Islet of Langerhans (tissue), 1 donor: ENCODE results near the gene PDP2.
"Not testable (repeated sequence)": the region's sequence is repeated elsewhere in the genome, so short reads cannot be mapped to it uniquely, and the experiment has no call there.

Source experiments
- FAIRE-seq: peaks from one replicate; lab custom pipeline; 2011; peaks lifted over from hg19 to GRCh38; lab: Jason Lieb, UNC

Gene PDP2

DNA sequence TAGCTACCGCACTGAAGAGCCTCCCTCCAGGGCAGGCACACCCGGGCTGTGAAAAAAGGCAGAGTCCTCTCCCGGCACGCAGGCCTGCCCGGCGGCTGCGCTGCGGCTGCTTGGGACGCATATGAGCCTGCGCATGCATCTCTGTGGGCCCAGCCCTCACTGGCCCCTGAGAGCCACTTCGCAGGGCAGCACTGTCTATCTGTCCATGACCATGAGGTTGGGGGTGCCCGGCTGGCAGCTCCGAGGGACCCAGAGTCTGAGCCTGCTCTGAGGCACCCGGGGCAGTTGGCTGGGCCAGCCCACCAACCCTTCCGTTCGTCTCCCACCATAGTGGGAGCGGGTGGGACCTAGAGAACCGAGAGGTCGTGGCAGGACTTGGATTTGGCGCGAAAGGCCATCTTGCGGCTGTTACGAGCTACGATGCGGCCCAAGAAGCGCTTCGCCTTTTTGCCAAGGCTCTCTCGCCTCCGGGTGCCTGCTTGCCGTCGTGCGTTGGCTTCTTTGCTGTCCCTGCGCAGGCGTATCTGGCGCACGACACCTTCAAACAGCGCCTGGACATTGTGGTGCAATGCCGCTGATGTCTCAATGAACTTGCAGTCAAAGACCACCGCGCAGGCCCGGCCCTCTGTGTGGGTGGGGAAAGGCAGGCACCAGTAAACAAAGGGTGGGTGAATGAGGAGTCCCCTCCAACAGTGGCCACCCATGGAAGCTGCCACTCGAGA, 41.6 kb downstream of the PDP2 start:
- no peak for FAIRE-seq

DNA sequence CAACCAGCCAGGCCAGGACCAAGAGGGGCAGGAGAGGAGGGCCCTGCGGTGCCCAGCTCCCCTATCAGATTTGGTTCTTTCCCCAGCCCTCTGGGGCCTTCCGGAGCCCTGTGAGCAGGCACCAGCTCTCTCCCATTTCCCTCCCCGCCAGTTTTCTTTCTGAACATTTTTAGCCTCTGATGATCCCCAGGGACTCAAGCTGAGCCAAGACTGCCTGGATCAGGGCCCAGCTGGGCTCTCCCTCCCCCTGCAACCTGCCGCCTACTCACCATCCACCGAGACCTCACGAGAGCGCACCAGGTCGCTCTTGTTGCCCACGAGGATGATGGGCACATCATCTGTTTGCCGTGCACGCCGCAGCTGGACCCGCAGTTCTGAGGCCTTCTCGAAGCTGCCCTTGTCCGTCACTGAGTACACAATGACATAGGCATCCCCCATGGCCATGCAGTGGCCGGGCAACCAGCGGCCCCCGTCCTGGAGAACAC, 43.0 kb downstream of the PDP2 start:
- no peak for FAIRE-seq

DNA sequence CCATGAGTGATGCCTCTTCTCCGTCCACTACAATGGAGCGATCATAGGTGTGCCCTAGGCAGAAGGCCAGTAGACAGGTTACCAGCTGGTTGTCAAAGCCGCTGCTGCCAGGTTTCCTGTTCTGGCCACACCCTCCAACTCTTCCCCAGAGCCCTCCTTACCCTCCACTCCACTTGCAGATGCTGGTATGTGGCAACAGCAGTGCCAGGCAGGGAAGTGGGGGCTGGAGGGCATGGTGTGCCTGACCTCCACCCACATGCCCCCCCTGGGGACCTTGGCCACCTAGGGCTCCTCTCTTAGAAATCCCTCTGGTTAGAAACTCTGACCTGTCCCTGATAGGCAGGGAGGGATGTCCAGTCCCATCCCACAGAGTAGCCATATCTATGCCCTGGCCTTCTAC, 43.6 kb downstream of the PDP2 start:
- FAIRE-seq, result no peak

DNA sequence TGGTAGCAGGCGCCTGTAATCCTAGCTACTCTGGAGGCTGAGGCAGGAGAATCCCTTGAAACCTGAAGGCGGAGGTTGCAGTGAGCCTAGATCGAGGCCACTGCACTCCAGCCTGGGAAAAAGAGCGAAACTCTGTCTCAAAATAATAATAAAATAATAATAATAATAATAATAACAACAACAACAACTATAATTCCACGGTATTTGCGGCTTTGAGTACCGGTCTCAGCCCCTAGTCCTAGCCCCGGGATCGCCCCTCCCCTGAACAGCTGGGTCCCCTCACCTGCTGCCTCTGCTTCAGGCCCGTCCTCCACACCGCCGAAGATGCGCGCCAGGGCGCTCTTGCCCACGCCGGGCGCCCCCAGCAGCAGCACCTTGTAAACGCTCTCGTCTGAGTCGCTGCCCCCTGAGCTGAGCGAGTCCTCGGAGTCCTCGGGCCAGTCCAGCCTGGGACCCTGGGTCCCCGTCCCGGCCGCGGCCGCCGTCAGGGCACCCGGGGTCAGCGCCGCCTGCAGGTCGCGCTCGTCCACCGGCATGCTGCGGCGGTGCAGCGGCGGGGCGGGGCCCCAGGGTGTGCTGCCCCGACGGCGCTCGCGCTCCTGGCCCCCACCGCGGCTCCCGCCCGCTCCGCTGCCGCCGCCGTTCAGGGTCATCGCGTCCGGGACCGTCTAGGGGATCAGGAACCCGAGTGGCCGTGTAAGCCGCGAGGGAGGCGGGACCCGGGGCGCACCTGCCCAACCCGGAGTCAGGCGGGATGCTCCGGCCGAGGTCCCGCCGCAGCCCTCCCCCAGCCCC, 44.4 kb downstream of the PDP2 start:
- no peak for FAIRE-seq

DNA sequence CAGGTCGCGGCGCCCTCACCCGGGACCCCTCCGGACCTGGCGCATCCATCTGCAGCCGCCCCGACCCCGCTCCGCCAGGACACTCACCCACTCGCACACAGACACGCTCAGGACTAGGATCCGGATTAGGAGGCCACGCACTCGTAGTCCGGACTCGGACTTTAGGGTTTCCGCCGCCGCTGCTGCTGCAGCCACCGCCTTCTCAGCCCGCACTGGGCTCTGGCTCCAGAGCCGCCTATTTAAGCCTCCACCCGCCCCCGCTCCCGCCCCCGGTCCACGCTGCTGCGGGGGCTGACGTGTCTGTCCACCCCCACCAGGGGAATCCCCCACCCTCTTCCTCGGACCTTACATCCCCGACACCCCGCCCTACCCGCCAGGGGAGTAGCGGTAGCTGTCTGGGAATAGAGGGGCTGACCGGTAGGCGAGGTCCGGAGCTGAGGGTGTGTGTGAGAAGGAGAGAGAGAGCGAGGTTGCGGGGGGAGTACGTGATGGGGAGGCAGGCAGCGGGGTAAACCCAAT, 45.1 kb downstream of the PDP2 start, which contains the start of gene RRAD:
Gene RRAD, minus strand, starts transcription at position 214 of the 519 bp plus-strand sequence. CDS start 356 bp downstream, outside the sequence.
- no peak for FAIRE-seq

DNA sequence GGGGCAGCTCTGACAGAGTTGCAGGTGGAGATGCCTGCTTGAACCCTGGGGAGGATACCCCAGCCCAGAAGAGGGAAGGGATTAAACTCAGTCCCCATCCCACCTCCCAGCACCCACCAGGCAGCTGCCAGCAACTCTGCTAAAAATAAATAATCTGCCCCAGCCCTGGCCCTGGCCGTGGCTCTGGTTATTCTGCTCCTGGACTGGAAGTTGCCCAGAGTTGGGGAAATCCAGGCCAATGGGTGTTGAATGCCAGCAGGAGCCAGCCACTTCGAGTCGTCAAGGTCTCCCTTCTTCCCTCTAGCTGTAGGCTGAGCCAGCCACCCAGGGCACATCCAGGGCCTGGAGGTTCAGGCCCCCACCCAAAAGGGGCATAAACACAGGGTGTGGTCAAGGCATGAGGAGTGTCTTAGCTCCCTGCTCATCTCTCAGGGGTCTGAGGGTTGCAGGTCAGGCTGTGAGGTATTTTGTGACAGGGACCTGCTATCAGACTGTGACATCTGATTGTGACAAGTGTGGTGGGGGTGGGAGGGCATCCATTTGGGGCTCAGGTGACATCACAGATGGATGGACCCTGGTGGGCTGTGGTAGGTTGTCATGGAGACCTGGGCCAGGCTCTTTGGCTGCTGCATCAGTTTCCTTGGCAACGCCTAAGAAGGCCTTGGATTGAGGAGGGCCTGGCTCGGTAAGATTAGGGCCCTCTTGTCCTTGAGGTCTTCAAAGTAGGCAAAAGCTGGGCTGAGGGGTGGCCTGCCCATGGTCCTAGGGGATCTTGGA, 46.0 kb downstream of the PDP2 start:
- no peak for FAIRE-seq

DNA sequence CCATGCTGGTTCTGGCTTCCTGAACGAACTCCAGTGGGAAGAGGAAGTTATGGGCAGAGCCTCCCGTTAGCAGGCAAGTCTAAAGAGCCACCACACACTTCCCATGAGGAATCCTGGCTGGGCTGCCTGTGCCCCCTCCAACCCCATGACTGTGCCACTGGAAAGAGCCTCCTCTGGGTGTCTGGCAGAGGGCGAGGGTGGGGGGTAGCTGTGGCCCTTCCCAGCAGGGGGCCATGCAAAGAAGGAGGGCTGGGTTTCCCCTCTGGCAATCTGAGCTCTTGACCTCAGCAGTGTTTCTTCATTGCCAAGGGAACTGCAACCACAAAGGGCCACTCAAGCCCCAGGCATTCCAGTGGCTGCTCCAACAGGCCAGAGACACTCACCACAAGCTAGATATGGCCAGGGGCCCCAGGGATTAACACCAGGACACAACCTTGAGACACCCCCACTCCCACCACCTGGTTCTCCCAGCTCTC, 46.7 kb downstream of the PDP2 start:
- no peak for FAIRE-seq

DNA sequence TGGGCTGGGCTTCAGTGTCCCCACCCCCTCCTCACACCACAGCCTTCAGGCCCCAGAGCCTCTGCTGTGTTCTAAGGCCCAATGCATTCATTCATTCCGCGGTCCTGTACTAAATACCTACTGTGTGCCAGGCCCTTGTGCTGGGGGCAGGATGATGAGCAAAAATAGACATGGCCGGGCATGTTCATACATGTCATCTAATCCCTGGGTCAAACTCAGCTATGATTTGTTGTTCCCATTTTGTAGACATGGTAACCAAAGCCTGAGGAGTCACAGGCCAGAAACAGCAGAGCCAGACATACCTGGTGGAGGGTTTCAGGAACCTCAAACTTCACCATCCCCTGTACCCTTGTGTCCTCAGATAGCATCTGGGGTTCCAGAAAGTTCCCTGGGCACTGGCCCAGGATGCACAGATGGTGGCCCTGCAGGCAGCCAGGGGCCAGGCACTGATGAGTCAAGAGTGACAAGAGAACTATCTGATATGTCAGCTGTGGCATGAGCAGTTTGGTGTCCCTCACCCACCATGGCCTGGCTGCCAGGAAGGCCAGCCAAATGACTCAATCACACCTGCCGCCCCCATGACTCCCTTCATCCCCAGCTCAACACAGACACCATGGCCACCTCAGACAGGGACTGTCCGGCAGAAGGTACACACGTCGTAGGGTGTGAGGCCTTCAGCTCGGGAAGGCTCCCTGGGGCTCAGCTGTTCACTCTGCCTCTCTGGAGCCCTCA, 47.8 kb downstream of the PDP2 start:
- FAIRE-seq, result no peak

DNA sequence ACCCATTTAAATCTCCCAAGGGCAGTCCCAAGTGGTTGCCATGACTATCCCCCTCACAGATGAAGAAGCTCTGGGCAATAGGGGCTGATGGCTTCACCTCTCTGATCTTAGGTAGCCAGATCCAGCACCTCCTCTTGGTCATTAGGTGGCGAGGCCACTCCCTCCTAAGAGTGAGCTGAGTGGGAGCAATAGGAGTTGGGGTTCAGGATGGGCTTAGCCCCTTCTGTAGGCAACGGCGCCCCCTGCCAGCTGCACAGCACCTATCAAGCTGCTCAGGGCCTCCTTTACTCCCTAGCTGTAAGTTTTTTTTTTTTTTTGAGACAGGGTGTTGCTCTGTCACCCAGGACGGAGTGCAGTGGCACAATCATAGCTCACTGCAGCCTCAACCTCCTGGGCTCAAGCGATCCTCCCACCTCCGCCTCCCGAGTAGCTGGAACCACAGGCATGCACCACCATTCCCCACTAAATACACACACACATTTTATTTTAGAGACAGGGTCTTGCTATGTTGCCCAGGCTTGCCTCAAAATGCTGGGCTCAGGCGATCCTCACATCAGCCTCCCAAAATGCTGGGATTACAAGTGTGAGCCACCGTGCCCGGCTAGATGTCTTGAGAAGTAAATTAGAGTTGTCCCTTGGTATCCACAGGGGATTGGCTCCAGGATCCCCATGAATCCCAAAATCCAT, 48.5 kb downstream of the PDP2 start:
- no peak for FAIRE-seq

DNA sequence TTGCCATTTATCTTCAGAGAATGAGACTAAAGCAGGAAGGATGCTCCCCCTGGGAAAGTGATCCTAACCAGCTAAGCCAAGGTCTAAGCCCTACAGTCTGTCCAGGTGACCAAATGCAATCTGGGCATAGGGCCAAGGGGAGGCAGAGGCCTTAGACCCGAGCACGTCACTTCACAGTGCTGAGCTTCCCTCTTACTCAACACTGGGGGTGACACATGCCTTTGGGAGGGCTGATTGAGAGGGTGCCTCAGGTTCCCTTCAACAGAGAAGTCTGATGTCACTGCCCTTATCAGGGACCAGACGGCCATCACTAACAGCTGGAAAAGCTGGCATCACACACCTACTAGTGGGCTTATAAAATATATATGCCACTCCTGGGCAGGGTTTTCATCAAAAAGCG, 49.9 kb downstream of the PDP2 start:
- FAIRE-seq, result no peak

DNA sequence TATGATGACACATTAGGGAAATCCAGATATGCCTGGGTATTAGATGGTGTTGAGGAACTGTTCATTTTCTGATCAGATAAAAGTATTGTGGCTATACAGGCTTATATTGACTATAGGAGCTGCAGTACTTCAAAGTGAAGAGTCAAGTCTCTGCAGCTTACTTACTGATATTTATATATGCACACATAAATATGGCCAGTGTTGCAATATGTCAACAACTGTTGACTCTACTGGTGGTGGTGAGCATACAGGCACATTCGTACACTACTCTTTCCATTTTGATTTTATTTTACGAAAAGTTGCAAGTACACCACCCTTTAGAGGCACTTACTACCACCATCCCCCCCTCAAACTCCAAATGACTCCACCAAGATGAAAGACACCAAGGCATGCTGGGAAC, 51.4 kb downstream of the PDP2 start:
- no peak for FAIRE-seq

DNA sequence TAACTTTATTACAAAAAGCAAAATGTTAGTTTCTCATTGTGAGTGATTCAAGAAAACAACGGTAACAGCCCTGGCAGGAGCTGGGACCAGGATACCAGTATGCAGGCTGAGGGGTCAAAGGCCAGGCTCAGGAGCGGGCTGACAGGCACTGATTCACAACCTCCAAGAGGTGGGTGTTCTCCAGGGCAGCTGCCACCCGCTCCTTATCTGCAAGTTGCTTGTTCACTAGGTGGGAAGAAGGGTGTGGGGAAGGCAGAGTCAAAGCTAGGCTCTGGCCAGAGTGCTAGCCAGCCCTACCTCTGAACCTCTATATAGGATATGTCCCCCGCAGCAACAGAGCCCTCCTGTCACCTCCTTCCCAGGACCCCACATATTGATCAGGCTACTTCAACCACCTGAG, 51.8 kb downstream of the PDP2 start:
- FAIRE-seq, result no peak

DNA sequence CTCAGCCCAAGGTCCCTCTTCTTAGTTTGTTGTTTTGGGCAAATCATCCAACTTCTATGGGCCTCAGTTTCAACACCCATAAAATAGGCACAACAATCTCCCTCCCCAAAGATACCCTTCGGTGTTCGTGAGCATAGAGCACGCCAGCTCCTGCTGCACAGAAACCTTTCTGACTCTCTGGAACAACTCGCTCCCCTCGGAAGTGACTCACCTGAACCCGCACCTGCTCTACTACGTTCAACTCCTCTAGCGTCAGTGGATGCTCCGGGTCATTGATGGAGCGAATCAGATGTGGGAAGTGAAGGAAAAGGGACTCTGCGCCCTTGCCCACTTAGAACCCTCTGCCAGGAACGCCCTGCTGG, 53.4 kb downstream of the PDP2 start:
- FAIRE-seq, result no peak

DNA sequence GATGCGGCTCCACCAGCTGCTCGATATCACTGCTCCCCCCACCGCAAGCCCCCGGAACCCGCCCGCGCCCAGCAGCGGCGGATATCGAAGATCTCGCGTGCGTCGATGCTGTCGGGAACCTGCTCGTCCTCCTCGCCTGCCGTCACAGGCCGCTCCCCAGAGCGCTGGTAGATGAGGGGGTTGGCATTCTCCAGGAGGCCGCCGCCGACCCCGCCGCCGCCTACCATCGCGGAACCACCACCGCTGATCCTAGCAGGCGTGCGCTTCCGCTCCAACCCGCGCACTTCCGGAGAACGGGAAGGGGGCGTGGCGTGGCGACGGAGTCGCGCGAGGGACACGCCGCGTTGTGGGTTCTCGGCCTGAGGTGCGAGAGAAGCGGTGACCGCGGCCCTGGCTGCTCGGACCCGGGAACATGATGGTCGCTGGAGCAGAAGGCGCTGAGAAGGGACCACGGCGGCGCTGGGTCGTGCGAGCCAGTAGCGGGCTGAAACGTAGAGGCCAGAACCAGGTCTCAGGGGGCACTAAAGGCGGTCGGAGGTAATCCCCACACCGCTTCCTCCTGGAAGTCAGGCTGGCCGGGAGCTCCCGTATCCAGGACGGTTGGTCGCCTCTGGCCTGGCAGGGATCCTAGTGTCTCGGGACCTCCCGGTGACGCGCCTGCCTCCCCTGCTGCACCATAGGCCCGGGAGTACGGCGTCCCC, 54.0 kb downstream of the PDP2 start, which contains the start of gene CIAO2B:
Gene CIAO2B, minus strand, starts transcription at position 265 of the 701 bp plus-strand sequence. Its CDS starts 38 bp downstream, at position 227.
- no peak for FAIRE-seq

DNA sequence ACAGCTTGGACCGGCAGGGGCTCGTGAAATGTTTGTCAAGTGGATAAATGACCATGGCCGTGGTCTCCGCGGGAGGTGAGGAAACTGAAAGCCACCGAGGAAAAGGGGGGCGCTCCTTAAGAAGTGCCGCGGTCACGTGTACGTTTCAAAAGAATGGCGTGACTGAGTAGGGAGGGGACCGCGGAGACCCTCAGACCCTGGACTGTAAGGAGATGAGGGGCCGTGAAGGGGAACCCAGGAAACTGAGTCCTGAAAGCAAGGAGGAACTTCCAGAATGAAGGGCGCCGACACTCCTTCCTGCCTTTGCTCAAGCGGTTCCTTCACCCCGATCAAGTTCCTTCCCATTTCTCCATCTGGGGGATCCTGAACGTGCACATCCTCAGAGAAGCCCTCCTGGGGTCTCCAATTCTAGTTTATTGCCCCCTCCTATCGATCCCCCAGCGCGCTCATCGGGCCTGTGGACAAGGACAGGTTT, 54.6 kb downstream of the PDP2 start:
- FAIRE-seq, result not testable (repeated sequence)

DNA sequence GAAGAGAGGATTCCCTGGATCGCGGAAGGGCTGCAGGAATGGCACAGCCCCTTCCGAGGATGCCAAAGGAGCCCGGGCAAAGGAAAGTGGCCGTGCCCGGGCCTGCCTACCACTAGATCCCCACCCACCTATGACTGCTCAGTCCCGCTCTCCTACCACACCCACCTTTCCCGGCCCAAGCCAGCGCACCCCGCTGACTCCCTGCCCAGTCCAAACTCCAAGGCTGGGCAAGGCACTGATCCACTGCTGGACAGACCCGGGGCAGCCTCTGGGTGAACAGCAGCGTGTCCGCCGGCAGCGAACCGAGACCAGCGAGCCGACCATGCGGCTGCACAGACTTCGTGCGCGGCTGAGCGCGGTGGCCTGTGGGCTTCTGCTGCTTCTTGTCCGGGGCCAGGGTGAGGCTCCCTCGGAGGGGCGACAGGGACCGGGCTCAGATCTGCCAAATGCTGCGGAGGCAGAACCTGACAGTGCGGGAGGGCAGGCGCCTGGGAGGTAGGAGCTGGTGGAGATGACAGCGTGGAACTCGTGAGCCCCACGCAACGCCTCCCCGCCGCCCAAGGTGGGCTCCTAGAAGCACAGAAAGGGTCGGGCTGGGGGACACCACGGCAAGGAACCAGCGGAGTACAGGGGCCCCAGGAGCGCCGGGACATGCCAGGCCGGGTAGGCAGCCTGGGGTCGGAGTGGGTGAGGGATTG, 55.1 kb downstream of the PDP2 start, which contains the start of gene CES2:
Gene CES2, plus strand, starts transcription at position 203 of the 698 bp plus-strand sequence. Its CDS starts 120 bp downstream, at position 323.
- no peak for FAIRE-seq

DNA sequence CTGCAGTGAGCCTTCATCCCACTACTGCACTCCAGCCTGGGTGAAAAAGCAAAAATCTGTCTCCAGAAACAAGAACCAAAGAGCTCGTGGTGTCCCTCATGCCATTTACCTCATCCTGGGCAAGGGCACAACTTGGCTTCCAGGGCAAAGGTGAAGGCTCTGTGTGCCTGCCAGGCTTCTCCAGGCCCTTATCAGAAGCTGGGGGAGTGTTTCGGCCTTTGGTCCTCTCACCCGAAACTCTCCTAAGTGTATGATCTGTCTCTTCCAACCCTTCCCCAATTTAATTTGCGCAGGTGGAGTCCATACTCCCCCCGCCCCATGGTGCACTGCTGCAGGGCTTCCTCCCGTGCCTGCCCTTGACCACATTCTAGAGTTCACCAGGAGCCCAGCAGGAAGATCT, 56.1 kb downstream of the PDP2 start:
- FAIRE-seq, result no peak

DNA sequence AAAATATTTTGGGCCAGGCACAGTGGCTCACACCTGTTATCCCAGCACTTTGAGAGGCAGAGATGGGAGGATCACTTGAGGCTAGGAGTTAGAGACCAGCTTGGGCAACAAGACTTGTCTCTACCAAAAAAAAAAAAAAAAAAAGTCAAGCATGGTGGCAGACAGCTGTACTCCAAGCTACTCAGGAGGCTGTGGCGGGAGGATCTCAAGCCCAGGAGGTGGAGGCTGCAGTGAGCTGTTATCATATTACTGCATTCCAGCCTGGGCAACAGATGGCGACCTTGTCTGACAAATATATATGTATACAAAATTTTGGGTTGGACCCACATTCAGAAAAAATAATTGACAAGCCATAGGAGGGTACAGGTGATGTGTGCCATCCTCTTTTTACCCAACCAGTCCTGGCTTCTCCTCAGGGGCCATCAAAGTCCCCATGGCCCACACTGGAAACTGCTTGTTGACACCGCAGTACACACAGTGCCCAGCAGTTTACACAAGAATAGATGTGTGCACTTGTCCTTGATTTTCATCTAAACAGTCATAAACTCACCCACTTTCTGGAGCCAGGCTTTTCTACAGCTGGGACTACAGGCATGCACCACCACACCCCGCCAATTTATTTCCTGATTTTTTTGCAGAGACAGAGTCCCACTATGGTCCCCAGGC, 56.7 kb downstream of the PDP2 start:
- FAIRE-seq, result no peak
